ENCODE results near the gene TTC39A.

DNA sequence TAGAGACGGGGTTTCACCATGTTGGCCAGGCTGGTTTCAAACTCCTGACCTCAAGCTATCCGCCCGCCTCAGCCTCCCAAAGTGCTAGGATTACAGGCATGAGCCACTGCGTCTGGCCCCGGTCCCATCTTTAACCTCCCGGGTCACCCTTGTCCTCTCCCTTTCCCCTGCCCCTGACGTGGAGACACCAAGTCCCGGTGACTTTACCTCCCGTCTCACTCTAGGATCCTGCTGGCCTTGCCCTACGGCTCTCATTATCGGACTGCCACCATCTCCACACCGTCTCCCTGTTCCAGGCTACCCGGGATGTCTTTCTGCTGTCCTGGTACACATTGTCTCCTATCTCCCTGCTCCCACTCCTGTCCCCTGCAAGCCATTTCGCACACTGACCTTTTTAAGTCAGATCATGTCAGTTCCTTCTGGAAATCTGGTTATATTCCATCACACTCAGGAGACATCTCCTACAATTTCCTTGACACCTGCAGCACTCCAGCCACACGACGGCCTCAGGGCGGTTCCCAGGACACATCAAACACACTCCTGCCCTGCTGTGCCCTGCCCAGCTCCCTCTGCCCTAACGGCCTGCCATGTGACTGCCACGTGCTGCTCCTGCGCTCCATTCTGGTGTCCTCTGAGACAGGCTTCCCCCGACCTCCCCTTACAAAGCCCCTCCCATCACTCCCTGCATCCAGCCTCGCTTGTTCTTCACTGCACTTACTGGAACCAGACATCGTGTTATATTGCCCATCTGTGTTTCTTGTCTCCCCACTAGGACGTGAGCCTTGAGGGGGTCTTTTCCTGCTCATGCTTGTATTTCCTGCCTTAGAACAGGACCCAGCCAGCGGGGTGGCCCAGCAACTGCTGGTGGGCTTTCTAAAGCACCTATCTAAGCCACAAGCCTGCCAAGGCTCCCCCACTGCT lies 32.7 kb downstream of the TTC39A start:
- TF ChIP-seq, protein P1, sequence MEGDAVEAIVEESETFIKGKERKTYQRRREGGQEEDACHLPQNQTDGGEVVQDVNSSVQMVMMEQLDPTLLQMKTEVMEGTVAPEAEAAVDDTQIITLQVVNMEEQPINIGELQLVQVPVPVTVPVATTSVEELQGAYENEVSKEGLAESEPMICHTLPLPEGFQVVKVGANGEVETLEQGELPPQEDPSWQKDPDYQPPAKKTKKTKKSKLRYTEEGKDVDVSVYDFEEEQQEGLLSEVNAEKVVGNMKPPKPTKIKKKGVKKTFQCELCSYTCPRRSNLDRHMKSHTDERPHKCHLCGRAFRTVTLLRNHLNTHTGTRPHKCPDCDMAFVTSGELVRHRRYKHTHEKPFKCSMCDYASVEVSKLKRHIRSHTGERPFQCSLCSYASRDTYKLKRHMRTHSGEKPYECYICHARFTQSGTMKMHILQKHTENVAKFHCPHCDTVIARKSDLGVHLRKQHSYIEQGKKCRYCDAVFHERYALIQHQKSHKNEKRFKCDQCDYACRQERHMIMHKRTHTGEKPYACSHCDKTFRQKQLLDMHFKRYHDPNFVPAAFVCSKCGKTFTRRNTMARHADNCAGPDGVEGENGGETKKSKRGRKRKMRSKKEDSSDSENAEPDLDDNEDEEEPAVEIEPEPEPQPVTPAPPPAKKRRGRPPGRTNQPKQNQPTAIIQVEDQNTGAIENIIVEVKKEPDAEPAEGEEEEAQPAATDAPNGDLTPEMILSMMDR (IDR thresholded peaks at IDR 0.05): no peak
- no peak for TF ChIP-seq POLR2A (IDR thresholded peaks at IDR 0.05)
